ENCODE results near the gene PCDH15. TPM values are rescaled to one million over a fixed set of nuclear protein-coding genes. Genes with fewer than 3 reads are reported as not detected.

Gene PCDH15
- total and polyA plus RNA-seq, 2 experiments from 2014 or later, result 1.1 to 1.7 TPM

DNA sequence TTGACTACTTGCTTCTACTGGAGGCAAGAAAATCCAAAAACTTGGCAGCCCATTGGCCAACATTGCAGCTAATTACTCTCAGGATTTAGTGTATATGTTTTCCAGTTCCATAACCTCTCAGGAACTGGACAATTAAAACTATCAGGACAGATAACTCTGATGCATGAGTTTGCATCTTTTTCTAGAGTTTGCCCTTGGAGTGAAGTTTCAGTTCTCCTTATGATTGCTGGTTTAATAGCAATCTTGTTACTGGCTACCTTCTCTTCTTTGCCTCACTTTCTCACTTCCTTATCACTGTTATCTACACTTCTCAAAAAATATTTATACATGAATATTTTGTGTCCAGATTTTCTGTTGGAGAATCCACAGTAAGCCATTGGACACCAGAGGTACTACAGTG, 735.9 kb downstream of the PCDH15 start:
- H3K4me1 ChIP-seq (ENCODE audit: insufficient read depth), result no peaks in the 10 kb centered on the region
- no peak overlapping the region for H3K27ac ChIP-seq
- DNase-seq (ENCODE audit: low spot score), result no peak
- no peak overlapping the region for H3K4me2 ChIP-seq
- H3K9me3 ChIP-seq (ENCODE audit: low read depth), result no peaks in the 10 kb centered on the region
- no peak overlapping the region for H2AFZ ChIP-seq
- no peaks in the 10 kb centered on the region for H3K79me2 ChIP-seq
- H3K27me3 ChIP-seq, result no peaks in the 10 kb centered on the region
- no peaks in the 10 kb centered on the region for H3K36me3 ChIP-seq (replicated peaks; ENCODE audit: insufficient read depth, low read depth)
- H3K4me3 ChIP-seq, result no peak overlapping the region
- no peaks in the 10 kb centered on the region for H4K20me1 ChIP-seq (ENCODE audit: insufficient read depth, poor library complexity, severe bottlenecking)
- TF ChIP-seq EZH2phosphoT487 (IDR thresholded peaks at IDR 0.05; ENCODE audit: low read depth, severe bottlenecking, unreplicated experiment) (no peak), EZH2 (IDR thresholded peaks at IDR 0.05; ENCODE audit: borderline replicate concordance) (no peak), CTCF (IDR thresholded peaks at IDR 0.05; ENCODE audit: poor library complexity) (no peak)
- no peaks in the 10 kb centered on the region for H3K9me2 ChIP-seq (replicated peaks; ENCODE audit: insufficient read depth)

GRCh38 chr10:54064215-54064614, 736.8 kb downstream of the PCDH15 start:
- Histone ChIP-seq H3K9me2 (replicated peaks; ENCODE audit: insufficient read depth) (no peaks in the 10 kb centered on the region), H2AFZ (no peak overlapping the region), H3K79me2 (no peaks in the 10 kb centered on the region), H3K4me2 (no peak overlapping the region), H3K27me3 (no peaks in the 10 kb centered on the region), H4K20me1 (ENCODE audit: insufficient read depth, poor library complexity, severe bottlenecking) (no peaks in the 10 kb centered on the region), H3K4me1 (ENCODE audit: insufficient read depth) (no peaks in the 10 kb centered on the region), H3K36me3 (replicated peaks; ENCODE audit: insufficient read depth, low read depth) (no peaks in the 10 kb centered on the region), H3K4me3 (no peak overlapping the region), H3K9me3 (ENCODE audit: low read depth) (no peaks in the 10 kb centered on the region), H3K27ac (no peak overlapping the region)
- no peak for DNase-seq (ENCODE audit: low spot score)
- WGBS (ENCODE audit: low lambda C conversion rate, missing lambda C conversion rate), result 91% methylated on average over 5 of the region's 5 CpGs
- TF ChIP-seq EZH2 (IDR thresholded peaks at IDR 0.05; ENCODE audit: borderline replicate concordance) (no peak), CTCF (IDR thresholded peaks at IDR 0.05; ENCODE audit: poor library complexity) (no peak)

DNA sequence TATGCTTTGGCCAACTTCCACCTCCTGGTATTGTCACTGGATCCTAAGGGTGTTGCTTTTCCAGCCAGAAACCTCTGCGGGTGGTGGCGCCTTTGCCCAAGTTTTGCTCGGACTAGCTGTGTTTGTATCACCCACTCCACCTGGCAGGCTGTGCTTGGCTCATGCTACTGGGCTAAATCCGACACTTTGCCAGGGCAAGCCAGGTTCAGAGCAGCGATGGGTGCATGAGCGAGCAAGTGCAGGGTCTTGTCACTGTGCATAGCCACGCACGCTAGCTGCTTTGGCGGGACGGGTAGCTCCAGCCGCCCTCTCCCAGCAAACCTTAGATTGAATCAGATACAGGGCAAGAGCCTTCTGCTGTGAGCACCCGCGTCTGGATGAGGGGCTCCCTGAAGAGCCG, 737.5 kb downstream of the PCDH15 start:
- Histone ChIP-seq H3K9me3 (ENCODE audit: low read depth) (no peaks in the 10 kb centered on the region), H3K36me3 (replicated peaks; ENCODE audit: insufficient read depth, low read depth) (no peaks in the 10 kb centered on the region), H2AFZ (no peak overlapping the region), H3K4me3 (no peak overlapping the region), H3K4me2 (no peak overlapping the region), H3K27me3 (no peaks in the 10 kb centered on the region), H4K20me1 (ENCODE audit: insufficient read depth, poor library complexity, severe bottlenecking) (no peaks in the 10 kb centered on the region), H3K27ac (no peak overlapping the region), H3K79me2 (no peaks in the 10 kb centered on the region), H3K9me2 (replicated peaks; ENCODE audit: insufficient read depth) (no peaks in the 10 kb centered on the region), H3K4me1 (ENCODE audit: insufficient read depth) (no peaks in the 10 kb centered on the region)
- 96% methylated on average over 14 of the region's 14 CpGs for WGBS (ENCODE audit: low lambda C conversion rate, missing lambda C conversion rate)
- no peak for DNase-seq (ENCODE audit: low spot score)
- TF ChIP-seq EZH2phosphoT487 (IDR thresholded peaks at IDR 0.05; ENCODE audit: low read depth, severe bottlenecking, unreplicated experiment) (no peak), CTCF (IDR thresholded peaks at IDR 0.05; ENCODE audit: poor library complexity) (no peak), EZH2 (IDR thresholded peaks at IDR 0.05; ENCODE audit: borderline replicate concordance) (no peak)

DNA sequence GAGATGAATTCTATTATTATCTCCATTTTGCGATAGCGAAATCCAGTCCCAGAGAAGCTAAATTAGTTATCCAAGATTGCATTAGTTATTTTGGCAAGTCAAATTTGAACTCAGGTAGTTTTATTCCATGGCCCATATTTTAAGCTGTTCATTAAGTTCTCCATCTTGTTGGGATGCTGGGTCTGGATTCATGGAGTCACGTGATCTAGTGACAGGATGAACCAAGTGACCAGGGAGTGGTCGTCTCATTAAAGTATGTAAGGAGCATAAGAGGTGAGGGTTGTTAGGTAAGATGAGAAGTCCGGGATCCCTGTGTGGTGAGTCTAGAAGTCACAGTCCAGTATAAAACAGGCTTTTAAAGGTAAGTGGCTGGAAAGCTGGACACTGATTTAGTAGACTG, 740.5 kb downstream of the PCDH15 start:
- Histone ChIP-seq H2AFZ (no peak overlapping the region), H3K9me3 (ENCODE audit: low read depth) (no peaks in the 10 kb centered on the region), H3K4me3 (no peak overlapping the region), H3K79me2 (no peaks in the 10 kb centered on the region), H3K27ac (no peak overlapping the region), H3K36me3 (replicated peaks; ENCODE audit: insufficient read depth, low read depth) (no peaks in the 10 kb centered on the region), H3K9me2 (replicated peaks; ENCODE audit: insufficient read depth) (no peaks in the 10 kb centered on the region), H3K4me2 (no peak overlapping the region), H4K20me1 (ENCODE audit: insufficient read depth, poor library complexity, severe bottlenecking) (no peaks in the 10 kb centered on the region), H3K27me3 (no peaks in the 10 kb centered on the region), H3K4me1 (ENCODE audit: insufficient read depth) (peaks cover 3% of the 10 kb centered on the region)
- DNase-seq (ENCODE audit: low spot score), result no peak
- 96% methylated on average over 5 of the region's 5 CpGs for WGBS (ENCODE audit: low lambda C conversion rate, missing lambda C conversion rate)
- no peak for TF ChIP-seq EZH2phosphoT487 (IDR thresholded peaks at IDR 0.05; ENCODE audit: low read depth, severe bottlenecking, unreplicated experiment)
- no peak for TF ChIP-seq CTCF (IDR thresholded peaks at IDR 0.05; ENCODE audit: poor library complexity)
- no peak for TF ChIP-seq EZH2 (IDR thresholded peaks at IDR 0.05; ENCODE audit: borderline replicate concordance)
